K562 (cell line): ENCODE measurements around the gene CKMT2. TPM values are rescaled to one million over a fixed set of nuclear protein-coding genes. Genes with fewer than 3 reads are reported as not detected.
A peak's percentile ranks its signal among the peaks of the same experiment; 100 is the strongest.

ENCODE experiments used
- ATAC-seq: fragments of 200-7000 bp; cut with Tn5 transposase; 3 replicates; pipeline ENCODE4 v1.9.1; 2020; ENCODE audit warnings: moderate library complexity
- BruUV-seq: library from RNA; stranded (reverse); fragments of 400-500 nt; replicated peaks from 2 replicates; lab custom pipeline; 2021; lab: Mats Ljungman, UMichigan
- CTCF ChIA-PET: fragments of 300-600 bp; formaldehyde crosslinking; extraction: SDS; loops from one replicate; lab custom pipeline; 2021; ENCODE audit warnings: low intra/inter-chr PET ratio; lab: Yijun Ruan, JAX
- POLR2A ChIA-PET: fragments of 300-600, 350-650 bp; sonication (Branson Sonifier 250); formaldehyde crosslinking; extraction: SDS; loops from one replicate; lab custom pipeline; 2021; ENCODE audit warnings: antibody characterized with exemption, inconsistent platforms; lab: Yijun Ruan, JAX
- DNase-seq, 4 experiments: peaks; one replicate each; pipeline versions ENCODE4 v3.0.0 to v3.0.0-alpha.2; 2011 to 2018; ENCODE audit warnings: low spot score in 3 of 4, mixed read lengths in 3 of 4; ENCODE audit errors: extremely low read depth in 1 of 4
- FAIRE-seq: peaks from 2 replicates; lab custom pipeline; 2011; peaks lifted over from hg19 to GRCh38; lab: Jason Lieb, UNC
- H2AFZ ChIP-seq: 2 replicates; pipeline ENCODE4 v1.6.0; 2011; ENCODE audit warnings: low read depth, low read length, control low read depth, inconsistent platforms
- H3K27ac ChIP-seq: fragments of 200-600 bp; 3 replicates; pipeline ENCODE4 v1.8.0; 2011; ENCODE audit warnings: low read depth, mild to moderate bottlenecking, control low read depth, inconsistent platforms, low read length, moderate library complexity, mixed read lengths; ENCODE audit errors: extremely low read depth
- H3K27me3 ChIP-seq, 2 experiments: fragments of 300-600 bp in 1 of 2; 2 replicates in 1 of 2; 3 replicates in 1 of 2; pipeline versions ENCODE4 v1.6.0 to v1.8.0; 2011; ENCODE audit warnings: inconsistent platforms in 2 of 2, low read length in 2 of 2, mild to moderate bottlenecking in 1 of 2, mixed read lengths in 1 of 2, moderate library complexity in 1 of 2; ENCODE audit not compliant: control insufficient read depth in 2 of 2, insufficient read depth in 2 of 2
- H3K36me3 ChIP-seq: fragments of 300-600 bp; 3 replicates; pipeline ENCODE4 v1.8.0; 2011; ENCODE audit warnings: mild to moderate bottlenecking, low read length, inconsistent platforms; ENCODE audit not compliant: control insufficient read depth, insufficient read depth
- H3K4me1 ChIP-seq, 2 experiments: fragments of 200-600 bp in 1 of 2; replicated peaks in 1 of 2; 2 replicates in 1 of 2; 3 replicates in 1 of 2; pipeline versions ENCODE4 v1.5.1 to v1.8.0; 2011; ENCODE audit warnings: inconsistent platforms in 2 of 2, low read length in 2 of 2, mild to moderate bottlenecking in 1 of 2, mixed read lengths in 1 of 2, moderate library complexity in 1 of 2; ENCODE audit not compliant: control insufficient read depth in 2 of 2, insufficient read depth in 2 of 2
- H3K4me2 ChIP-seq: 2 replicates; pipeline ENCODE4 v1.6.1; 2011; ENCODE audit warnings: low read length, control low read depth, inconsistent platforms, mixed read lengths; ENCODE audit not compliant: insufficient read depth
- H3K4me3 ChIP-seq: fragments of 200-600 bp; sonication (generic), shearing (Covaris generic); 2 replicates; pipeline ENCODE4 v1.5.1; 2016; ENCODE audit warnings: control low read depth, inconsistent platforms
- H3K79me2 ChIP-seq: fragments of 200-600 bp; 3 replicates; pipeline ENCODE4 v1.8.0; 2011; ENCODE audit warnings: low read length, inconsistent platforms; ENCODE audit not compliant: control insufficient read depth, insufficient read depth
- H3K9ac ChIP-seq, 2 experiments: 2 replicates each; pipeline versions ENCODE4 v1.6.0 to v1.6.1; 2011; ENCODE audit warnings: low read depth in 2 of 2, low read length in 2 of 2, control low read depth in 1 of 2, inconsistent platforms in 1 of 2, mild to moderate bottlenecking in 1 of 2, mixed read lengths in 1 of 2; ENCODE audit not compliant: insufficient read depth in 1 of 2
- H3K9me1 ChIP-seq: one replicate; pipeline ENCODE4 v1.6.0; 2011; ENCODE audit warnings: inconsistent platforms, mild to moderate bottlenecking, low read length, moderate library complexity; ENCODE audit not compliant: control insufficient read depth, insufficient read depth
- H3K9me3 ChIP-seq: replicated peaks from 2 replicates; pipeline ENCODE4 v1.5.1; 2011; ENCODE audit warnings: low read depth, low read length, inconsistent platforms; ENCODE audit not compliant: control insufficient read depth, insufficient read depth
- H4K20me1 ChIP-seq: replicated peaks from 2 replicates; pipeline ENCODE4 v1.6.1; 2011; ENCODE audit warnings: low read length, inconsistent platforms, mixed read lengths; ENCODE audit not compliant: control insufficient read depth, insufficient read depth
- C11orf30 ChIP-seq: fragments of 450-650 bp; IDR thresholded peaks from 2 replicates; pipeline ENCODE4 v1.6.1; 2016; ENCODE audit warnings: low read depth, mild to moderate bottlenecking
- CBX8 ChIP-seq: fragments of 200-600 bp; sonication (generic); IDR thresholded peaks from 2 replicates; pipeline ENCODE4 v1.6.1; 2012; ENCODE audit warnings: borderline replicate concordance, mixed run types, low read depth, mild to moderate bottlenecking, moderate library complexity, mixed read lengths, low read length, control low read depth, inconsistent platforms; ENCODE audit not compliant: poor library complexity, severe bottlenecking; ENCODE audit errors: extremely low read depth
- CREB1 ChIP-seq, 2 experiments: sonication (generic) in 1 of 2; formaldehyde crosslinking in 1 of 2; IDR thresholded peaks; 2 replicates each; pipeline versions ENCODE4 v1.6.1 to v1.8.0; 2012 to 2022; ENCODE audit warnings: inconsistent platforms in 1 of 2, mild to moderate bottlenecking in 1 of 2, missing genetic modification reagents in 1 of 2, moderate library complexity in 1 of 2
- MAFF ChIP-seq: IDR thresholded peaks from 2 replicates; pipeline ENCODE4 v1.6.1; 2012; ENCODE audit warnings: low read length, improper control_type of control experiment
- MAFG ChIP-seq: fragments of 450-650 bp; conservative IDR thresholded peaks from 2 replicates; pipeline ENCODE4 v1.6.1; 2016; ENCODE audit warnings: missing genetic modification characterization, missing compliant biosample characterization
- MAFK ChIP-seq: IDR thresholded peaks from 2 replicates; pipeline ENCODE4 v1.6.1; 2011; ENCODE audit warnings: low read length, improper control_type of control experiment
- PYGO2 ChIP-seq: fragments of 450-650 bp; IDR thresholded peaks from 2 replicates; pipeline ENCODE4 v1.6.1; 2016; ENCODE audit warnings: mild to moderate bottlenecking, missing genetic modification characterization, moderate library complexity, missing compliant biosample characterization
- TBL1XR1 ChIP-seq, 2 experiments: IDR thresholded peaks; 2 replicates each; pipeline ENCODE4 v1.6.1; 2012; ENCODE audit warnings: improper control_type of control experiment in 2 of 2, low read length in 2 of 2, mild to moderate bottlenecking in 1 of 2
- ZNF316 ChIP-seq: fragments of 450-650 bp; IDR thresholded peaks from 2 replicates; pipeline ENCODE4 v1.6.1; 2016
- ZNF431 ChIP-seq: sonication (generic); formaldehyde crosslinking; IDR thresholded peaks from 2 replicates; pipeline ENCODE4 v1.8.0; 2022; ENCODE audit warnings: mild to moderate bottlenecking, missing genetic modification reagents
- WGBS: fragments of 100-300 bp; shearing (Covaris generic); methylation state at CpG from one replicate; pipeline ENCODE4 v1.1.6; 2016; ENCODE audit warnings: low coverage, mixed read lengths; ENCODE audit not compliant: insufficient coverage; ENCODE audit errors: missing lambda C conversion rate; 5-methylcytosine and 5-hydroxymethylcytosine counted together
- in situ Hi-C: fragments of 300-500 bp; cut with MboI; formaldehyde crosslinking; loops from 4 replicates; pipeline ENCODE4 v1.15.0; 2018; ENCODE audit warnings: inconsistent platforms, mixed read lengths
- intact Hi-C: fragments of 100-400 bp; cut with micrococcal nuclease; formaldehyde crosslinking; loops from 2 replicates; pipeline ENCODE4 v1.14.2; 2022
- polyA plus RNA-seq, 8 experiments: library from polyadenylated mRNA; depleted of rRNA in 4 of 8; stranded (reverse) in 5 of 8; unstranded in 3 of 8; fragments of >200 nt; fragmentation: Nextera tagmentation in 2 of 8; fragmentation: Illumina TruSeq in 1 of 8; extraction: Ambion mirVana in 2 of 8; extraction: Trizol in 1 of 8; gene quantifications; 2 replicates each; pipeline versions ENCODE4 v1.2.1 to v1.2.3, GENCODE V29; 2011 to 2014; ENCODE audit warnings: inconsistent platforms in 1 of 8, missing spikeins in 1 of 8
- total RNA-seq, 7 experiments: library from RNA; depleted of rRNA in 6 of 7; stranded (reverse); fragments of >200 nt in 6 of 7; fragmentation: Illumina TruSeq in 2 of 7; extraction: Trizol in 2 of 7; gene quantifications; 2 replicates each; pipeline versions ENCODE4 v1.2.1 to v1.2.3, GENCODE V29; 2011 to 2021; ENCODE audit warnings: low replicate concordance in 1 of 7
- TF ChIP-seq, protein P1 (sequence below): fragments of 450-650 bp; IDR thresholded peaks from 2 replicates; pipeline ENCODE4 v1.6.1; 2017; ENCODE audit warnings: mild to moderate bottlenecking, moderate library complexity
- TF ChIP-seq, protein P2 (sequence below): sonication (generic); formaldehyde crosslinking; IDR thresholded peaks from 2 replicates; pipeline ENCODE4 v1.5.0; 2020; ENCODE audit warnings: missing genetic modification reagents

CKMT2 gene
- total and polyA plus RNA-seq, 9 of the 15 experiments (the other 6 are each of a cell fraction or from before 2014, with no cell fraction given), result 0.03 TPM; not detected in 8

DNA sequence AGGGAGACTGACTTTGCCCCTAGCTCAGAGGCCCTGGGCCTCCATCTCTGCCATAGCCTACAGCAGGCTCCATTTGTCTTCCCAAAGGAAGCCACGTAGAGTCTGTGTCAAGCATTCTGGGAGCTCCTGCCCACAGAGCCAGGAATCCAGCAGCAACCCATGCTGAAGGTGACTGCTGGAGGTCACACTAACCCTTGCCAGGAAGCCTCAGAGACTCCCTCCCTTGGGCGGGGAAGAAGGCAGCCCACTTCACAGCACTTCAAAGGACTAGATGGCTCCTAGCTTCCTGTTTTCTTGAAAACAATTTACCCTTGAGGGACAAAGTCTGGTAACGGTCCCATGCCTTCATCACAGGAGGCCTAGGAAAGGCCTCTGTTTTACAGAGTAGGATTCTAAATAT, 1.7 kb downstream of the CKMT2 start:
- POLR2A ChIA-PET, result no interaction called here
- Histone ChIP-seq H3K4me2 (no peak overlapping the region), H3K79me2 (no peaks in the 10 kb centered on the region), H3K36me3 (no peaks in the 10 kb centered on the region), H3K4me3 (no peak overlapping the region), H3K9ac (no peak overlapping the region), H2AFZ (no peak overlapping the region), H3K9me1 (no peaks in the 10 kb centered on the region), H3K4me1 (peaks cover 0 to 7% of the 10 kb centered on the region in 2 experiments; a peak in 1 of 5 replicates), H3K27ac (no peak overlapping the region)
- ATAC-seq (no peak), DNase-seq (no peak), FAIRE-seq (no peak)
- whole genome bisulfite sequencing, result 74% methylated on average over 3 of the region's 3 CpGs
- intact Hi-C loops, result no loop called here
- in situ Hi-C loops, result no loop called here
- CTCF ChIA-PET, result no interaction called here
- BruUV-seq, result no TSS peak
- TF ChIP-seq ZNF431, result no peak
- TF ChIP-seq PYGO2 (tag), result no peak
- TF ChIP-seq, all 486 proteins: peak for 0
- H4K20me1 ChIP-seq, result no peaks in the 10 kb centered on the region
- H3K27me3 ChIP-seq, result no peaks in the 10 kb centered on the region
- H3K9me3 ChIP-seq, result no peaks in the 10 kb centered on the region

DNA sequence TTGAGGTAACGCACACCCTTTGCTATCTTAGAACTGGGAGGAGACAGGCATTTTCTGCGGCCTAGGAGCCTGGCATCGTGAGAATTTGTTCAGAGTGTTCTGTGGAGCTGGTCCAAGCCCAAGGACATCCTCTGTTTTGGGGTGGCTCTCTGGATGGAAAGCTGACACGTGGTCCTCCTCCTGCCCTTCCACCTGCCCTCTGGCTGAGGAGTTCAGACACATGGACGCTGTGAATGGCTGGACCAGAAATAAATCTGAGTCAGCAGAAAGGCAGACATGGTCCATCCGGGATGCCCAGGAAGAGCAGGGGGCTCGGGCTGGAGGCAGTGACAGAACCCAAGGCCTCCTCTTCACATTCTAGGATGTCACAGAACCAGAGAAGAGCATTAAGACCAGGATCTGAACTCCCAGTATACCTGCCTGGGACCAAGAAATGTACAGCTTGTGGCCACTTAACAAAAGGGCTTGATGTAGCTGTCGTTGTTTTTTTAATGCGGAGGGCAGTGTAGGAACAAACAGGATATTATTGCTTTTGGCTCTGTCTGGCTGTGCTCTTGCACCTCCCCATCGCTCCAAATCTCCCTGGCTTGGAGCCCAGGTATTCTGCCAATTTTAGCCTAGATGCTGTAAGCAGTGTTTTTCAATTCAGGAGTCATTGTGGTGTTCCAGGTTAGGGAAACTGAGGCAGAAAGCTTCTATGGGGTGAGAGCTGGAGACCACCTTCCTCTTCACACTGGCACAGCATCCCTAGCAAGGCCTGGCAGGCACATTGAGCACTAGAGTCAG, 2.4 kb downstream of the CKMT2 start:
- POLR2A ChIA-PET, result no interaction called here
- FAIRE-seq (no peak), ATAC-seq (no peak), DNase-seq (no peak)
- no peak overlapping the region for H3K9ac ChIP-seq
- in situ Hi-C loops (no loop called here), intact Hi-C loops (no loop called here)
- H3K9me3 ChIP-seq, result no peaks in the 10 kb centered on the region
- no peak overlapping the region for H3K4me2 ChIP-seq
- no peak overlapping the region for H3K27ac ChIP-seq
- no peak overlapping the region for H3K4me3 ChIP-seq
- no peaks in the 10 kb centered on the region for H3K79me2 ChIP-seq
- no peaks in the 10 kb centered on the region for H3K9me1 ChIP-seq
- H3K4me1 ChIP-seq, result peaks cover 0 to 7% of the 10 kb centered on the region in 2 experiments; a peak in 1 of 5 replicates
- no peaks in the 10 kb centered on the region for H3K27me3 ChIP-seq
- H3K36me3 ChIP-seq, result no peaks in the 10 kb centered on the region
- CTCF ChIA-PET, result no interaction called here
- no peak overlapping the region for H2AFZ ChIP-seq
- no TSS peak for BruUV-seq
- WGBS, result 61% methylated on average over 10 of the region's 10 CpGs
- no peaks in the 10 kb centered on the region for H4K20me1 ChIP-seq
- TF ChIP-seq MAFK (peak; percentile 65; the same call in 1 of the 2 replicates), CREB1 (IDR thresholded peaks at IDR 0.05) (no peak), CREB1 (CRISPR knock-in tag; IDR thresholded peaks at IDR 0.05) (no peak), TBL1XR1 (IDR thresholded peaks at IDR 0.05; ENCODE audit: low read length in 2 of 2) (no peak), ZNF316 (peak; percentile 74), C11orf30 (peak; percentile 60; the same call in 1 of the 2 replicates), CBX8 (no peak), MAFF (0 out of 2 replicates have a peak, but pooled peaks have one; percentile 24), MAFG (tag) (peak; percentile 50)
- TF ChIP-seq, protein P1, sequence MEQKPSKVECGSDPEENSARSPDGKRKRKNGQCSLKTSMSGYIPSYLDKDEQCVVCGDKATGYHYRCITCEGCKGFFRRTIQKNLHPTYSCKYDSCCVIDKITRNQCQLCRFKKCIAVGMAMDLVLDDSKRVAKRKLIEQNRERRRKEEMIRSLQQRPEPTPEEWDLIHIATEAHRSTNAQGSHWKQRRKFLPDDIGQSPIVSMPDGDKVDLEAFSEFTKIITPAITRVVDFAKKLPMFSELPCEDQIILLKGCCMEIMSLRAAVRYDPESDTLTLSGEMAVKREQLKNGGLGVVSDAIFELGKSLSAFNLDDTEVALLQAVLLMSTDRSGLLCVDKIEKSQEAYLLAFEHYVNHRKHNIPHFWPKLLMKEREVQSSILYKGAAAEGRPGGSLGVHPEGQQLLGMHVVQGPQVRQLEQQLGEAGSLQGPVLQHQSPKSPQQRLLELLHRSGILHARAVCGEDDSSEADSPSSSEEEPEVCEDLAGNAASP, result no peak
- TF ChIP-seq, protein P2, sequence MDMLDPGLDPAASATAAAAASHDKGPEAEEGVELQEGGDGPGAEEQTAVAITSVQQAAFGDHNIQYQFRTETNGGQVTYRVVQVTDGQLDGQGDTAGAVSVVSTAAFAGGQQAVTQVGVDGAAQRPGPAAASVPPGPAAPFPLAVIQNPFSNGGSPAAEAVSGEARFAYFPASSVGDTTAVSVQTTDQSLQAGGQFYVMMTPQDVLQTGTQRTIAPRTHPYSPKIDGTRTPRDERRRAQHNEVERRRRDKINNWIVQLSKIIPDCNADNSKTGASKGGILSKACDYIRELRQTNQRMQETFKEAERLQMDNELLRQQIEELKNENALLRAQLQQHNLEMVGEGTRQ, result no peak
